K562 (cell line): ENCODE measurements around the gene DNAAF1. TPM values are rescaled to one million over a fixed set of nuclear protein-coding genes. Genes with fewer than 3 reads are reported as not detected.
A peak's percentile ranks its signal among the peaks of the same experiment; 100 is the strongest.

Experiments used
- ATAC-seq: fragments of 200-7000 bp; cut with Tn5 transposase; 3 replicates; pipeline ENCODE4 v1.9.1; 2020; ENCODE audit warnings: moderate library complexity
- BruUV-seq: library from RNA; stranded (reverse); fragments of 400-500 nt; replicated peaks from 2 replicates; lab custom pipeline; 2021; lab: Mats Ljungman, UMichigan
- CTCF ChIA-PET: fragments of 300-600 bp; formaldehyde crosslinking; extraction: SDS; loops from one replicate; lab custom pipeline; 2021; ENCODE audit warnings: low intra/inter-chr PET ratio; lab: Yijun Ruan, JAX
- POLR2A ChIA-PET: fragments of 300-600, 350-650 bp; sonication (Branson Sonifier 250); formaldehyde crosslinking; extraction: SDS; loops from one replicate; lab custom pipeline; 2021; ENCODE audit warnings: antibody characterized with exemption, inconsistent platforms; lab: Yijun Ruan, JAX
- DNase-seq, 4 experiments: peaks; one replicate each; pipeline versions ENCODE4 v3.0.0 to v3.0.0-alpha.2; 2011 to 2018; ENCODE audit warnings: low spot score in 3 of 4, mixed read lengths in 3 of 4; ENCODE audit errors: extremely low read depth in 1 of 4
- FAIRE-seq: peaks from 2 replicates; lab custom pipeline; 2011; peaks lifted over from hg19 to GRCh38; lab: Jason Lieb, UNC
- H2AFZ ChIP-seq: 2 replicates; pipeline ENCODE4 v1.6.0; 2011; ENCODE audit warnings: low read depth, low read length, control low read depth, inconsistent platforms
- H3K27ac ChIP-seq: fragments of 200-600 bp; 3 replicates; pipeline ENCODE4 v1.8.0; 2011; ENCODE audit warnings: low read depth, mild to moderate bottlenecking, control low read depth, inconsistent platforms, low read length, moderate library complexity, mixed read lengths; ENCODE audit errors: extremely low read depth
- H3K27me3 ChIP-seq, 2 experiments: fragments of 300-600 bp in 1 of 2; 2 replicates in 1 of 2; 3 replicates in 1 of 2; pipeline versions ENCODE4 v1.6.0 to v1.8.0; 2011; ENCODE audit warnings: inconsistent platforms in 2 of 2, low read length in 2 of 2, mild to moderate bottlenecking in 1 of 2, mixed read lengths in 1 of 2, moderate library complexity in 1 of 2; ENCODE audit not compliant: control insufficient read depth in 2 of 2, insufficient read depth in 2 of 2
- H3K36me3 ChIP-seq: fragments of 300-600 bp; 3 replicates; pipeline ENCODE4 v1.8.0; 2011; ENCODE audit warnings: mild to moderate bottlenecking, low read length, inconsistent platforms; ENCODE audit not compliant: control insufficient read depth, insufficient read depth
- H3K4me1 ChIP-seq, 2 experiments: fragments of 200-600 bp in 1 of 2; replicated peaks in 1 of 2; 2 replicates in 1 of 2; 3 replicates in 1 of 2; pipeline versions ENCODE4 v1.5.1 to v1.8.0; 2011; ENCODE audit warnings: inconsistent platforms in 2 of 2, low read length in 2 of 2, mild to moderate bottlenecking in 1 of 2, mixed read lengths in 1 of 2, moderate library complexity in 1 of 2; ENCODE audit not compliant: control insufficient read depth in 2 of 2, insufficient read depth in 2 of 2
- H3K4me2 ChIP-seq: 2 replicates; pipeline ENCODE4 v1.6.1; 2011; ENCODE audit warnings: low read length, control low read depth, inconsistent platforms, mixed read lengths; ENCODE audit not compliant: insufficient read depth
- H3K4me3 ChIP-seq: fragments of 200-600 bp; sonication (generic), shearing (Covaris generic); 2 replicates; pipeline ENCODE4 v1.5.1; 2016; ENCODE audit warnings: control low read depth, inconsistent platforms
- H3K79me2 ChIP-seq: fragments of 200-600 bp; 3 replicates; pipeline ENCODE4 v1.8.0; 2011; ENCODE audit warnings: low read length, inconsistent platforms; ENCODE audit not compliant: control insufficient read depth, insufficient read depth
- H3K9ac ChIP-seq, 2 experiments: 2 replicates each; pipeline versions ENCODE4 v1.6.0 to v1.6.1; 2011; ENCODE audit warnings: low read depth in 2 of 2, low read length in 2 of 2, control low read depth in 1 of 2, inconsistent platforms in 1 of 2, mild to moderate bottlenecking in 1 of 2, mixed read lengths in 1 of 2; ENCODE audit not compliant: insufficient read depth in 1 of 2
- H3K9me1 ChIP-seq: one replicate; pipeline ENCODE4 v1.6.0; 2011; ENCODE audit warnings: inconsistent platforms, mild to moderate bottlenecking, low read length, moderate library complexity; ENCODE audit not compliant: control insufficient read depth, insufficient read depth
- H3K9me3 ChIP-seq: replicated peaks from 2 replicates; pipeline ENCODE4 v1.5.1; 2011; ENCODE audit warnings: low read depth, low read length, inconsistent platforms; ENCODE audit not compliant: control insufficient read depth, insufficient read depth
- H4K20me1 ChIP-seq: replicated peaks from 2 replicates; pipeline ENCODE4 v1.6.1; 2011; ENCODE audit warnings: low read length, inconsistent platforms, mixed read lengths; ENCODE audit not compliant: control insufficient read depth, insufficient read depth
- ATF7 ChIP-seq: fragments of 450-650 bp; IDR thresholded peaks from 2 replicates; pipeline ENCODE4 v1.7.1; 2014; ENCODE audit warnings: mild to moderate bottlenecking, moderate library complexity
- FOXK2 ChIP-seq, 2 experiments: fragments of 450-650 bp; IDR thresholded peaks in 1 of 2; conservative IDR thresholded peaks in 1 of 2; 2 replicates each; pipeline ENCODE4 v1.6.1; 2016; ENCODE audit warnings: low read depth in 2 of 2, mild to moderate bottlenecking in 1 of 2
- IFI16 ChIP-seq: fragments of 250-450 bp; sonication (Bioruptor Pico); IDR thresholded peaks from 2 replicates; pipeline ENCODE4 v2.1.2; 2022; ENCODE audit warnings: mild to moderate bottlenecking, inconsistent platforms
- PML ChIP-seq: IDR thresholded peaks from 2 replicates; pipeline ENCODE4 v1.6.1; 2012; ENCODE audit warnings: low read length, inconsistent platforms
- PTRF ChIP-seq: fragments of 450-650 bp; IDR thresholded peaks from 2 replicates; pipeline ENCODE4 v1.6.1; 2016; ENCODE audit warnings: mild to moderate bottlenecking, missing genetic modification characterization, missing compliant biosample characterization
- RBM34 ChIP-seq: fragments of 200-400 bp; formaldehyde crosslinking; IDR thresholded peaks from 2 replicates; pipeline ENCODE4 v1.6.1; 2018; ENCODE audit warnings: low read length, borderline replicate concordance; ENCODE audit not compliant: insufficient read depth
- USF1 ChIP-seq: sonication (generic); formaldehyde crosslinking; IDR thresholded peaks from 2 replicates; pipeline ENCODE4 v1.9.0; 2022; ENCODE audit warnings: mild to moderate bottlenecking, missing genetic modification reagents
- YY1 ChIP-seq, 3 experiments: IDR thresholded peaks; 2 replicates each; pipeline ENCODE4 v1.6.1; 2011; ENCODE audit warnings: low read length in 2 of 3, mild to moderate bottlenecking in 2 of 3, moderate library complexity in 2 of 3, borderline replicate concordance in 1 of 3, control low read depth in 1 of 3, low read depth in 1 of 3; ENCODE audit not compliant: insufficient read depth in 3 of 3, insufficient replicate concordance in 2 of 3, control insufficient read depth in 1 of 3, insufficient read length in 1 of 3; ENCODE audit errors: extremely low read depth in 1 of 3
- ZNF3 ChIP-seq: fragments of 250-450 bp; sonication (Bioruptor Pico); IDR thresholded peaks from 2 replicates; pipeline ENCODE4 v1.5.0; 2021; ENCODE audit warnings: mild to moderate bottlenecking, moderate library complexity
- WGBS: fragments of 100-300 bp; shearing (Covaris generic); methylation state at CpG from one replicate; pipeline ENCODE4 v1.1.6; 2016; ENCODE audit warnings: low coverage, mixed read lengths; ENCODE audit not compliant: insufficient coverage; ENCODE audit errors: missing lambda C conversion rate; 5-methylcytosine and 5-hydroxymethylcytosine counted together
- in situ Hi-C: fragments of 300-500 bp; cut with MboI; formaldehyde crosslinking; loops from 4 replicates; pipeline ENCODE4 v1.15.0; 2018; ENCODE audit warnings: inconsistent platforms, mixed read lengths
- intact Hi-C: fragments of 100-400 bp; cut with micrococcal nuclease; formaldehyde crosslinking; loops from 2 replicates; pipeline ENCODE4 v1.14.2; 2022
- polyA plus RNA-seq, 8 experiments: library from polyadenylated mRNA; depleted of rRNA in 4 of 8; stranded (reverse) in 5 of 8; unstranded in 3 of 8; fragments of >200 nt; fragmentation: Nextera tagmentation in 2 of 8; fragmentation: Illumina TruSeq in 1 of 8; extraction: Ambion mirVana in 2 of 8; extraction: Trizol in 1 of 8; gene quantifications; 2 replicates each; pipeline versions ENCODE4 v1.2.1 to v1.2.3, GENCODE V29; 2011 to 2014; ENCODE audit warnings: inconsistent platforms in 1 of 8, missing spikeins in 1 of 8
- total RNA-seq, 7 experiments: library from RNA; depleted of rRNA in 6 of 7; stranded (reverse); fragments of >200 nt in 6 of 7; fragmentation: Illumina TruSeq in 2 of 7; extraction: Trizol in 2 of 7; gene quantifications; 2 replicates each; pipeline versions ENCODE4 v1.2.1 to v1.2.3, GENCODE V29; 2011 to 2021; ENCODE audit warnings: low replicate concordance in 1 of 7

Gene DNAAF1
- total and polyA plus RNA-seq, 9 of the 15 experiments (the other 6 are each of a cell fraction or from before 2014, with no cell fraction given): 0.01 TPM; not detected in 8

DNA sequence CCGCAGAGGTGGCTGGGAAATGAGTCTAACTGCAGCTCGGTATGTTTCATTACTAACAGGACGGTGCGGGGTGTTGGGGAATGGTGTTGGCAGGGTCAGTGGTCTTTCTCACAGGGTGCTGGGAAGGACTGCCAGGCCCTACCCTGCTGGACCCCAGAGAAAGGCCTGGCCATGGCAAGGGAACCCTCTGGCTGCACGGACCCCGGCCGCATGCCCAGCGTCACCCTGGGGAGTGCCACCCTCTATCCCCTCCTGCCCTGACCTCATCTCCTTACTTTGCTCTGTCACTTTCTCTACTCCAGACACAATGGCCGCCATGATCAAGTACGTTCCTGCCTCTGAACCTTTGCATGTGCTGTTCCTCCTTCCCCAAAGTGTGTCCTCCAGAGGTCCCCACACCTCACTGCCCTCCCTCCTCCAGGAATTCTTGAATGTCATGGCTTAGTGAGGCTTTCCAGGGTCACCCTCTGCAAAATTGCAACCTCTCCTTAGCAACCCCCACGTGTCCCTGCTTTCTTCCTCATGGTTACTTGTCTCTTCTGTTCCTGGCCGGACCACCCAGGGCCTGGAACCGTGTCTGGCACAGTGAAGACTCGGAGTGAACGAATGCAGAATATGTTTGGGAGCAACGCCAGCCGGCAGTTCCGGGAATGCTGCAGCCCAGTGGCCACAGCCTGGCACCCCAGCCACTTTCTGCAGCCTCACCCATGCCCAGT is 61.0 kb downstream of the DNAAF1 start:
- no peaks in the 10 kb centered on the region for H3K9me1 ChIP-seq
- no peaks in the 10 kb centered on the region for H3K36me3 ChIP-seq
- H3K4me2 ChIP-seq: no peak overlapping the region
- peak overlapping the region in 1 of 2 experiments; percentile 22; a peak in 2 of 4 replicates for H3K9ac ChIP-seq
- no peak for DNase-seq
- no peak for FAIRE-seq
- TF ChIP-seq PTRF (tag) (no peak), FOXK2 (conservative IDR thresholded peaks at IDR 0.05 in 1 of 2, IDR thresholded peaks at IDR 0.05 in 1 of 2; ENCODE audit: low read depth in 2 of 2) (no peak), ATF7 (no peak), USF1 (peak; percentile 24; the same call in 1 of the 2 replicates), IFI16 (no peak), PML (no peak), YY1 (IDR thresholded peaks at IDR 0.05; ENCODE audit: borderline replicate concordance in 1 of 3, control insufficient read depth in 1 of 3, extremely low read depth in 1 of 3, insufficient read depth in 3 of 3, insufficient read length in 1 of 3, insufficient replicate concordance in 2 of 3, low read depth in 1 of 3, low read length in 2 of 3) (peak in 1 of 3 experiments; percentile 45), RBM34 (no peak), ZNF3 (no peak)
- no peak overlapping the region for H2AFZ ChIP-seq
- H3K79me2 ChIP-seq: no peaks in the 10 kb centered on the region
- peaks cover 12 to 29% of the 10 kb centered on the region in 2 experiments for H3K27me3 ChIP-seq
- BruUV-seq: no TSS peak
- ATAC-seq: no peak
- in situ Hi-C loops (no loop called here), intact Hi-C loops (no loop called here)
- ChIA-PET CTCF (no interaction called here), POLR2A (no interaction called here)
- no peak overlapping the region for H3K27ac ChIP-seq
- no peaks in the 10 kb centered on the region for H4K20me1 ChIP-seq
- H3K4me3 ChIP-seq: no peak overlapping the region
- 19% methylated on average over 18 of the region's 18 CpGs for WGBS
- H3K9me3 ChIP-seq: 0 out of 2 replicates have a peak, but pooled peaks cover 2% of the 10 kb centered on the region
- peaks cover 6 to 16% of the 10 kb centered on the region in 2 experiments; a peak in 4 of 5 replicates for H3K4me1 ChIP-seq
